Measurements from ENCODE around the gene ENO4. TPM values are rescaled to one million over a fixed set of nuclear protein-coding genes. Genes with fewer than 3 reads are reported as not detected.

The ENO4 gene
- total RNA-seq, 2 donors from 2014 or later: 0.27 to 0.91 TPM

DNA sequence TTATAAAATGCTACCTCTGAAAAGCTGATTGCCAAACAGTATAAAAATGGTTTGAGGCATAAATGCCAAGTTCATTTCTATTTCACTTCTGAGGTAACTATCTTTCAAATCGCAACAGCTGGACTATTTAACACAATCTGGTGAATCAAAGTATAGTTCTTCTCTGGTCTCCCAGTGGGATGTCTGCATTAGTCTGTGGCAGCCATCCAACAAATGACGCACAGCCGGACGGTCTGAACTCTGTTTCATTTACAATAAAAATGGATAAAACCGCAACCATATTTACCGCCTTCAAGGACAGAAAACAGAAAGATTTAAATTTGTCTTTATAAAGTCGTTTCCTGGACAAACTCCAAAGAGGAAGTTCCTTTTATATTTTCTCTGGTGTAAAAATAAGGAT is 41.9 kb downstream of the ENO4 start:
- no peaks in the 10 kb centered on the region for H3K27me3 ChIP-seq (replicated peaks; ENCODE audit: insufficient read depth)
- no peaks in the 10 kb centered on the region for H3K4me1 ChIP-seq (replicated peaks)
- no peak overlapping the region for H3K27ac ChIP-seq
- DNase-seq (ENCODE audit: low spot score): peak; percentile 10
- intact Hi-C loops (cut with DNase I): no loop called here
- TF ChIP-seq POLR2AphosphoS5 (IDR thresholded peaks at IDR 0.05) (no peak), POLR2A (IDR thresholded peaks at IDR 0.05) (no peak)
- TF ChIP-seq, protein P1, sequence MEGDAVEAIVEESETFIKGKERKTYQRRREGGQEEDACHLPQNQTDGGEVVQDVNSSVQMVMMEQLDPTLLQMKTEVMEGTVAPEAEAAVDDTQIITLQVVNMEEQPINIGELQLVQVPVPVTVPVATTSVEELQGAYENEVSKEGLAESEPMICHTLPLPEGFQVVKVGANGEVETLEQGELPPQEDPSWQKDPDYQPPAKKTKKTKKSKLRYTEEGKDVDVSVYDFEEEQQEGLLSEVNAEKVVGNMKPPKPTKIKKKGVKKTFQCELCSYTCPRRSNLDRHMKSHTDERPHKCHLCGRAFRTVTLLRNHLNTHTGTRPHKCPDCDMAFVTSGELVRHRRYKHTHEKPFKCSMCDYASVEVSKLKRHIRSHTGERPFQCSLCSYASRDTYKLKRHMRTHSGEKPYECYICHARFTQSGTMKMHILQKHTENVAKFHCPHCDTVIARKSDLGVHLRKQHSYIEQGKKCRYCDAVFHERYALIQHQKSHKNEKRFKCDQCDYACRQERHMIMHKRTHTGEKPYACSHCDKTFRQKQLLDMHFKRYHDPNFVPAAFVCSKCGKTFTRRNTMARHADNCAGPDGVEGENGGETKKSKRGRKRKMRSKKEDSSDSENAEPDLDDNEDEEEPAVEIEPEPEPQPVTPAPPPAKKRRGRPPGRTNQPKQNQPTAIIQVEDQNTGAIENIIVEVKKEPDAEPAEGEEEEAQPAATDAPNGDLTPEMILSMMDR (IDR thresholded peaks at IDR 0.05): no peak
- 12% methylated on average over 7 of the region's 7 CpGs for WGBS
- H3K36me3 ChIP-seq: no peaks in the 10 kb centered on the region
- H3K9me3 ChIP-seq: no peaks in the 10 kb centered on the region
- no peak overlapping the region for H3K4me3 ChIP-seq

DNA sequence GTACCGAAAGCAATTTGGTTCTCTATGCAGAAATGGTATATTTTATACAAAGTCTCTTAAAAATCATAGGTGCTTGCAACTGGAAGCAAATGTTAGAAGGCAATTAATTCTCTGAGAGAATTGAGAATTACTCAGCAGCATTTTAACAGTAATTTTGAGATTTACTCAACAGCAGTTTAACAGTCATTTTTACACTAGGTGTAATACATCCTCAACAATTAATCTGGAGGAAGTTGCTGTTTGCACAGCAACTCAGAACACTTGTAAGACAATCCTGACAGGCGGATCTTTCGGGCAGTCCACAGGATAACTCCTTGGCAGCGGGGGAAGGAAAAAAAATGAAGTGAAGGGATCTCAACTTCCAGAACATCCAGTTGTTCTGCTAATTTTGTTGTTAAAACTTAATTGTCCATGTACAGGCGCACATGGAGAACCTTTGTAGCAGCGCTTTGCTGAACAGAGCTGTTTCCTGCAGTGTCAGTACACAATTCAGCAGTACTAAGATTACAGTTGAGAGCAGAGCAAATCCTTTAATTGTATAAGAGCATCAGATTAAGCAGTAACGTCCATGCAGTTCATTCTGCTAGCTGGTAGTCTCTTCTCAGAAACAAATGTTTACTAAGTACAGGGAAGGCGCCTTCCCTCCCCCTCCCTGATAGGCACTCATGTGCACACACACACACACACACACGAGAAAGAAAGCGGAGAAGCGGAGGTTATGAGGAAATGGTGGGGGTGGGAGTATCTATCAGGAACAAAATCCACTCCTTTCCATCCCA is 43.8 kb downstream of the ENO4 start:
- no peaks in the 10 kb centered on the region for H3K27me3 ChIP-seq (replicated peaks; ENCODE audit: insufficient read depth)
- peak; percentile 8 for DNase-seq (ENCODE audit: low spot score)
- no peaks in the 10 kb centered on the region for H3K4me1 ChIP-seq (replicated peaks)
- no peak overlapping the region for H3K4me3 ChIP-seq
- TF ChIP-seq, protein P1 (IDR thresholded peaks at IDR 0.05): no peak
- no peak for TF ChIP-seq POLR2A (IDR thresholded peaks at IDR 0.05)
- TF ChIP-seq POLR2AphosphoS5 (IDR thresholded peaks at IDR 0.05): no peak
- no peak overlapping the region for H3K27ac ChIP-seq
- H3K9me3 ChIP-seq: no peaks in the 10 kb centered on the region
- 21% methylated on average over 11 of the region's 11 CpGs for WGBS
- intact Hi-C loops (cut with DNase I): no loop called here
- no peaks in the 10 kb centered on the region for H3K36me3 ChIP-seq

DNA sequence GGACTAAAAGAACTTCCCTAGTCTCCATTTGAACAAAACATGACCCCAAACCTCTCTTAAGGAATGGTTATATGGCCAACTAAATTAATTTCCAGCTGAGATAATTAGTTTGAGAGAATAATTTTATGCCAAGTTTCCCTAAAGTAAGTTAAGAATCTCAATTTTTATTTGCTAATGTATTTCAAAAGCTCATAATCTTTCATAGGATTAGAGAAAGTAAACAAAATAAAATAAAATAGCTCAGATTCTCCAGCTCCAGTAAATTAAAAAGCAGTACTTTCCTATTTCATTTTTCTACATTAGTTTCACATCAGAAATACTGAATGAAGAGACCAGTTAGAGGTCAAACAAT is 44.4 kb downstream of the ENO4 start:
- Histone ChIP-seq H3K9me3 (no peaks in the 10 kb centered on the region), H3K4me1 (replicated peaks) (no peaks in the 10 kb centered on the region), H3K27me3 (replicated peaks; ENCODE audit: insufficient read depth) (no peaks in the 10 kb centered on the region), H3K36me3 (no peaks in the 10 kb centered on the region), H3K27ac (no peak overlapping the region), H3K4me3 (no peak overlapping the region)
- intact Hi-C loops (cut with DNase I): no loop called here
- no peak for TF ChIP-seq POLR2AphosphoS5 (IDR thresholded peaks at IDR 0.05)
- TF ChIP-seq, protein P1 (IDR thresholded peaks at IDR 0.05): no peak
- TF ChIP-seq POLR2A (IDR thresholded peaks at IDR 0.05): no peak
- DNase-seq (ENCODE audit: low spot score): no peak

DNA sequence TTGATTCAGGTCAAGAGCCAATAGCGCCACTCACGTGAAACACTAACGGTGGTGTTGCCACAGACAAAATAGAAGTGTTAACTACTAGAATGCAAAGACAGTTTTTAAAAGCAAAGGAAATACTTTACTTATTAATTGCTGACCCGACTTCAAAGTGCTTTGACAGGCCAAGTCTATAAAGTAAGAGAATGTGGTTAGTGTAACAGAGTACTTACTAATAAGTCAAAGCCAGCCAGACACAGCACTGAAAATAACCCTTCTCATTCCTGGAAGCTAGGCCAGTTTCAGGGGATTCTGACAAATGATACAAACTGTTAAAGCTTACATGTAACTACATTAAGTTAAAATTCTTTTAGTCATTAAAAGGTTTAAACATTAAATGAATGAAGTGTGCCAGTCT is 50.3 kb downstream of the ENO4 start:
- 58% methylated on average over 4 of the region's 4 CpGs for WGBS
- Histone ChIP-seq H3K36me3 (no peaks in the 10 kb centered on the region), H3K27me3 (replicated peaks; ENCODE audit: insufficient read depth) (no peaks in the 10 kb centered on the region), H3K9me3 (no peaks in the 10 kb centered on the region), H3K4me1 (replicated peaks) (no peaks in the 10 kb centered on the region), H3K27ac (no peak overlapping the region), H3K4me3 (no peak overlapping the region)
- DNase-seq (ENCODE audit: low spot score): no peak
- no peak for TF ChIP-seq POLR2A (IDR thresholded peaks at IDR 0.05)
- no peak for TF ChIP-seq POLR2AphosphoS5 (IDR thresholded peaks at IDR 0.05)
- TF ChIP-seq, protein P1 (IDR thresholded peaks at IDR 0.05): no peak
- intact Hi-C loops (cut with DNase I): no loop called here

DNA sequence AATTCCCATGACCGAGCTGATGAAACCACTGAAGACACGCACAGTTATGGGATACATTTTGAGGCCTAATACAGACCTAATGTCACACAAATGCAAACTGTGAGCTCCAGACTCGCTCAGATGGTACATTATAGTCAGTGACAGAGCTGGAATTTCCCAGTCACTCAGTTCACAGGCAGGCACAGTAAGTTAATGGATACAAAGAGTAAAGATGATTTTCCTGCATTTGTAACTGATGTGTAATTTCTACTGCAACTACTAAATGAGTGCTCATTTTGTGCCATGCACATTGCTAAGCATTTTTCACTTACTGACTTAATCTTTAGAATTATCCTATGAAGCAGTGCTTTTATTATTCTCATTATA is 56.5 kb downstream of the ENO4 start:
- no peaks in the 10 kb centered on the region for H3K36me3 ChIP-seq
- no peak overlapping the region for H3K27ac ChIP-seq
- no peak overlapping the region for H3K4me3 ChIP-seq
- intact Hi-C loops (cut with DNase I): no loop called here
- H3K27me3 ChIP-seq (replicated peaks; ENCODE audit: insufficient read depth): no peaks in the 10 kb centered on the region
- H3K4me1 ChIP-seq (replicated peaks): no peaks in the 10 kb centered on the region
- 96% methylated on average over 3 of the region's 3 CpGs for WGBS
- no peaks in the 10 kb centered on the region for H3K9me3 ChIP-seq
- TF ChIP-seq POLR2A (IDR thresholded peaks at IDR 0.05) (no peak), POLR2AphosphoS5 (IDR thresholded peaks at IDR 0.05) (no peak)
- TF ChIP-seq, protein P1 (IDR thresholded peaks at IDR 0.05): no peak
- no peak for DNase-seq (ENCODE audit: low spot score)

All from prostate gland (tissue), 2 donors.